NCI-H82 treated with DMSO at 0.1 percent for 48 hours (cell line): Measurements from ENCODE around the gene SLC1A6.
"Not testable (repeated sequence)": the region's sequence is repeated elsewhere in the genome, so short reads cannot be mapped to it uniquely, and the experiment has no call there.

Source experiments
- DNase-seq: peaks from one replicate; lab custom pipeline; 2025; ENCODE audit not compliant: unreplicated experiment; lab: John Stamatoyannopoulos, UW

SLC1A6 gene

DNA sequence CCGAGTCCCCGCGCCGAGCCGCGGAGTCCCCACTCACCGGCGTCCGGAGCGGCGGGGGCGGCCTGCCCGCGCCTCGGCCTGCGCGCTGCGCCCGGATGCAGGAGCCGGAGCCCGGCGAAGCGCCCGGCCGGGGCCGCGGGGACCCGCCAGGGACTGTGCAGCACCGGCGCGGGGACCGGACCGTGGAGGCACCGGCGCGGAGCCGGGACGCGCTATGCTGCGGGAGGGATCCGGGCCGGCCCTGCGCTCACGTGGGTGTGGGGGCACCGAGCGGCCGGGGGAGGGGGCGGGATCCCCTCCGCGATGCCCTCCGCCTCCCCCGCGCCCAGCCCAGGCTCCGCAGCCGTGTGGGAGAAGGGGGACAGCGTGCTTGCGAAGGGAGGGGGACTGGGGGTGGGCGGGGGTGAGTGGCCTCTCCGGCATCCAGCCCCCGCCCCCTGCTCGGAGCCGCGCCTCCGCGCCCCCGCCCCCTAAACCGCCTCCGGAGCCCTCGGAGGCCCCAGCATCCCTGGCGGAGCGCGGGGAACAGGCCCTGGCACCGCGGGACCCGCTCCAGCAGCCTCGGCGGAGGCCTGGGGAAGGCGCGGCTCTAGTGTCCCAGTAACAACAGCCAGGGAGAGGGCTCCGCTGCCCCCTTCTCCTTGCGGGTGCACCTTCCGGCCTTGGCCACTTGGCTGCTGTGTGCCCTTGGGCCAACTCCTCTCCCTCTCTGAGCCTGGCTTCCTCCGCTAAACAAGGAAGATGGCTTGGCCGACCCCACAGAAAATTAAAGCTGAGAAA, at the start of gene SLC1A6:
Gene SLC1A6, minus strand, starts transcription at position 389 of the 780 bp plus-strand sequence. CDS start 6,954 bp downstream, outside the sequence.
- no peak for DNase-seq

DNA sequence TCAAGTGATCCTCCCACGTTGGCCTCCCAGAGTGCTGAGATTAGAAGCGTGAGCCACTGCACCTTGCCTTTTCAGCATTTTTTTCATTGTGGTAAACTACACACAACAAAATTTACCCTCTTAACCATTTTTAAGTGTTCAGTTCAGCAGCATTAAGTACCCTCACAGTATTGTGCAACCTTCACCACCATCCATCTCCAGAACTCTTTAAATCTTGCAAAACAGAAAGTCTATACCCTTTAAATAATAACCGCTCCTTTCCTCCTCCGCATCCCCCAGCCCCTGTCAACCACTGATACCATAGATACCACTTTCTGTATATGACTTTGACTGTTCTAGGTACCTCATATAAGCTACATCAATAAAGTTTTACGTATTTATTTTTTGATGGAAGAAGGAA, 48.8 kb upstream of the SLC1A6 start:
- DNase-seq = no peak

DNA sequence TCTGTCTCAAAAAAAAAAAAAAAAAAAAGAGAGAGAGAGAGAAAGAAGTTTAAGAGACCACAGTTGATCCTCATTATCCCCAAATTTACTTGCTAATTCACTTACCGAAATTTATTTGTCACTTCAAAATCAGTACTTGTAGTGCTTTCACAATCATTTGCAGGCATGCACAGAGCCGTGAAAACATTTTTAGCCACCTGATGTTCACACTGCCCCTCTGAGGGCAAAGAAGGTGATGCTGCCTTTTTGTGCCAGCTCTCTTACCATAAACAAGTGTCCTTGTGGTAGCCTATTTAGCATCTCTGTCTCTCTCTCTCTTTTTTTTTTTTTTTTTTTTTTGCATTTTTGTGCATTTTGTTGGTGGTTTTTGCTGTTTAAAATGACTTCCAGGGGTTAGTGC, 45.6 kb upstream of the SLC1A6 start:
- no peak for DNase-seq

DNA sequence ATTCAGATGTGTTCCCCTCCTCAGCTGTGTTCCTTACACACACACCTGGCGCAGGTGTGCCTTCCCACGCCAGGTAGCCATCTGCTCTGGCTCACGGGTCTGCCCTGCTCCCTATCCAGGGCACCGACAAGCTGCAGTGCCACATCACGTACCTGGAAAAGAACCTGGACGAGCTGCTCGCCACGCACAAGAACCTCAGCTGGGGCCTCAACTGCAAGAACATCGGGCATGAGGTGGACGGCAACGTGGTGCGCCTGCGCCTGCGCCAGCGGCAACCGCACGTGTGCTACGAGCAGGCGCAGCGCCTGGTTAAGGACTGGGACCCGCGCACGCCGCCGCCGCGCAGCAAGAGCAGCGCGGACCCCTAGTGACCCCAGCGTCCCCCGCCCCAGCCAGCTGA, 43.1 kb upstream of the SLC1A6 start:
- no peak for DNase-seq

DNA sequence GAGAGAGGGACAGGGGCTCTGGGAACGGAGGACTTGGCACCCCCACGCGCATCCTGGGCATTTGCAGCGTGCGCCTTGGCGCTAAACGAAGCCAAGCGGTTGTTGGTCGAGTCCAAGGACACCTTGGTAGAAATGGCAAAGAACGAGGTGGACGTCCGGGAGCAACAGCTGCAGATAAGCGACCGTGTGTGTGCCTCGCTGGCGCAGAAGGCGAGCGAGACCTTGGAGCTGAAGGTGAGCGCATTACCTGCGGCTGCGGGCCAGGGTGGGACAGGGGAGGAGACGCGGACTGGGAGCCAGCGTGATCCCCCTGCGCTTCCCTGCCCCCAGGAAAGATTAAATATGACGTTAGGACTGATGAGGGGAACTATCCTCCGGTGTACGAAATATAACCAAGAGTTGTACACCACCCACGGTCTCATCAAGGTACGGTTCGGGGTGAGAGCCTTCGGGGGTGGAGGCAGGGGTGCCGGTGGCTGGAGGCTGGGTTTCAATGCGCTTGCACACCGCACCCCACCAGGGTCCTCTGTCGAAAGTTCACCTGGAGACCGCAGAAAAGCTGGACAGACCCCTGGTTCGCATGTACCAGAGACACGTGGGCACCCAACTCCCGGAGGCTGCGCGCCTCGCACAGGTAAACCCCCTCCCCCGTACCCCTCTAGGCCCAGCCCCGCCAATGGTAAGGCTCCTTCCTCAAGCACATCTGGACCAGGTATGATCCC, 41.8 kb upstream of the SLC1A6 start:
- DNase-seq = no peak

DNA sequence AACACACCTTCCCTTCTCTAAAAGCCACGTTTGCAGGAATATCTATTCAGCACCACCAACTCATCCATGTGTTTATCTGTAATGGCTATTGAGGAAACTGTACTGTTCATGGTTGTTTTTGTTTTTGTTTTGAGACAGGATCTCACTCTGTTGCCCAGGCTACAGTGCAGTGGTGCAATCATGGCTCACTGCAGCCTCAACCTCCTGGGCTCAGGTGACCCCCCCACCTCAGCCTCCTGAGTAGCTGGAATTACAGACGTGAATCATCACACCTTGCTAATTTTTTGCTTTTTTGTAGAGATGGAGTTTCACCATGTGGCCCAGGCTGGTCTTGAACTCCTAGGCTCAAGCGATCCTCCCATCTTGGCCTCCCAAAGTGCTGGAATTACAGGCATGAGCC, 39.2 kb upstream of the SLC1A6 start:
- DNase-seq = not testable (repeated sequence)

DNA sequence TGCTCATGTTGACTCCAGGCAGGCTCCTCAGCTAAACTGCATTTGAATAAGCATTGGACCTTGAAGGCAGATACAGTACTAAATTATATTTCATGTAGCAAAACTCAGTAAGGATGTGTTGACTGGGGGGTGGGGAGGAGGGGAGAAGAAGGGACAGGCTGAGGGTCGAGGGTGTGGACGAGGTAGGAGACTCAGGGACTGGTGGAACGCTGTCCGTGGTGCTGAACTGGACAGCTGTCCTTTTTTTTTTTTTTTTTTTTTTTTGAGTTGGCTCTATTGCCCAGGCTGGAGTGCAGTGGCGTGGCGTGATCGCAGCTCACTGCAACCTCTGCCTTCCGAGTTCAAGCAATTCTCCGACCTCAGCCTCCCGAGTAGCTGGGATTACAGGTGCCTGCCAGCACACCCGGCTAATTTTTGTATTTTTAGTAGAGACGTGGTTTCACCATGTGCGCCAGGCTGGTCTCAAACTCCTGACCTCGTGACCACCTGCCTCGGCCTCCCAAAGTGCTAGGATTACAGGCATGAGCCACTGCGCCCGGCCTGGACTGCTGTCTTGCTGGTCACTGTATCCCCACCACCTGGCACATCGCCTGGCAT, 36.4 kb upstream of the SLC1A6 start:
- DNase-seq = no peak

DNA sequence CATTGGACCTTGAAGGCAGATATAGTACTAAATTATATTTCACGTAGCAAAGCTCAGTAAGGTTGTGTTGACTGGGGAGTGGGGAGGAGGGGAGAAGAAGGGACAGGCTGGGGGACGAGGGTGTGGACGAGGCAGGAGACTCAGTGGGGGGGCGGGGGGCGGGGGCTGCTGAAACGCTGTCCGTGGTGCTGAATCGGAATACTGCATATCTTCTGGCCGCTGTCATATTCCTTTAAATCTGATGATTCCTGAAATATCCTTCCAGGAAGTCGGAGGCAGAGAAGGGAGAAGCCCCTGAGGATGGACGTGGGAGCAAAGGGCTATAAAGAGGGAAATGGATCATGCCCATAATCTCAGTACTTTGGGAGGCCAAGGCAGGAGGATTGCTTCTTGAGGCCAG, 34.9 kb upstream of the SLC1A6 start:
- no peak for DNase-seq

DNA sequence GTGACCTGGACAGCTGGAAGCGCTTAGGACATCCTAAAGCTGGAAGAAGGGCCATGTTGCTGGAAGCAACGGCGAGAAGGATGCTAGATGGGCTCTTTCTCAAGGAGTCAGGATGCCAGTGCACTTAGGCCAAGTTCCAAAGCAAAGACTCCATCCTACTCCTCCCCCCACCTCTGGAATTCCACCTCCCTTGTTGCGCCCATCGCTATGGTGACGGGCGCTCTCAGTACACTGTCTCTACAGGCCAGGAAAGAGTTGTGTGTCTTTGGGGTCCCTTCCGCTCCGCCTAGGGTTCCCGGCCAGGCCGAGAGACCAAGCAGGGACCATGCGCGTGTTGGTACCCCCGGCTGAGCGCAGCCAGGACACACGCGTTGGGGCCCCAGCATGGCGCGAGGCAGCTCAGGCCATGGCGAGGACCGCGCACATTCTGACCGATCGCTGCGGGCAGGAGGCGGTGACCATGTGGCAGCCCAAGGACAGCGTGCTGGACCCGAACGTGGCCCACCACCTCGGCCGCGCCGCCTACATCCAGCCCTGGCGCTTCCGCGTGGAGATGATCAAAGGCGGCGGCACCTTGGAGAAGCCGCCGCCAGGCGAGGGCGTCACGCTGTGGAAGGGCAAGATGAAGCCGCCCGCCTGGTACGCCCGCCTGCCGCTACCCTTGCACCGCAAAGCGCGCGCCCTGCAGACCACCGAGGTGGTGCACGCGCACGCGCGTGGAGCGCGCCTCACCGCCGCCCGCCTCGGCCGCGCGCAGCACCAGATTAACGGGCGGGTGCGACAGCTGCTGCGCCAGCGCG, 31.0 kb upstream of the SLC1A6 start:
- no peak for DNase-seq

DNA sequence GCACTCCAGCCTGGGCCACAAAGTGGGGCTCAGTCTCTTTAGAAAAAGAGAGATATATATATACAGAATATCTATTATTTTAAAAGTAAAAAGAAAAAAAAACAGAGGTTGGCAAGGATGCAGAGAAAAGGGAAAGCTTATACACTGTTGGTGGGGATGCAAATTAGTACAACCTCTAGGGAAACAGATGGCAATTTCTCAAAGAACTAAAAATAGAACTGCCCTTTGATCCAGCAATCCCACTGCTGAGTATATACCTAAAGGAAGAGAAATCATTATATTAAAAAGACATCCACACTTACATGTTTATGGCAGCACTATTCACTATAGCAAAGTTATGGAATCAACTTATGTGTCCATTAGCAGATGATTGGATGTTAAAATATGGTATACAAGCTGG, 28.6 kb upstream of the SLC1A6 start:
- DNase-seq = no peak

DNA sequence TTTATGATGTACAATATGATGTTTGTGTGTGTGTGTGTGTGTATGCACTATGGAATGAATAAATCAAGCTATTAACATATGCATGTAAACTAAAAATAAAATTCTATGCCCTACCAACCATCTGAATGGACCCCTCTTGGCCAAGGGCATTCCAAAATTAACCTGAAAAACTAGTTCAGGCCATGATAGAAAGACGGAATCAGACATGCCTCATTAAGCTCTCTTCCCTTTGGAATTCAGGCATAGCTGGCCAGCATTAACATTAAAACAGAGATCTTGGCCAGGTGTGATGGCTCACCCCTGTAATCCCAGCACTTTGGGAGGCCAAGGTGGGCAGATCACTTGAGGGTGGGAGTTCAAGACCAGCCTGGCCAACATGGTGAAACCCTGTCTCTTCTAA, 18.3 kb upstream of the SLC1A6 start:
- DNase-seq = no peak

DNA sequence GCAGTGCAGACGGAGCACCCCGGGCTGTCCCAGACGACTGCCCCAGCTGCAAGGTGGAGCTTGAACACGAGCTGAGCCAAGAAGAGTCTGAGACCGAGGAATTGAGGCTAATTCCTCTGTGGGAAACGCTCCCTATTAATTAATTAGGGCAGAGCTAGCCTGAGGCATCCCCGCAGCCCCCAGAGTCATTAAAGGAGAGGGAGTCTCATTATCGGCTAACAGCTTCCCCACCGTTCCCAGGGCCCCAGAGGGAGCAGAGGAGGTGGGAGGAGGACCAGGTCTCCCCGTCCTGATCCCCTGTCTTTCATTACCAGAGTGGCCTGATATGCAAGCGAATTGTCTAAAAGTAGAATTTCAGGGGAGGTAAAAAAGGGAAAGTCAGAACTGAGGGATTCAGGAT, 13.1 kb upstream of the SLC1A6 start:
- no peak for DNase-seq

DNA sequence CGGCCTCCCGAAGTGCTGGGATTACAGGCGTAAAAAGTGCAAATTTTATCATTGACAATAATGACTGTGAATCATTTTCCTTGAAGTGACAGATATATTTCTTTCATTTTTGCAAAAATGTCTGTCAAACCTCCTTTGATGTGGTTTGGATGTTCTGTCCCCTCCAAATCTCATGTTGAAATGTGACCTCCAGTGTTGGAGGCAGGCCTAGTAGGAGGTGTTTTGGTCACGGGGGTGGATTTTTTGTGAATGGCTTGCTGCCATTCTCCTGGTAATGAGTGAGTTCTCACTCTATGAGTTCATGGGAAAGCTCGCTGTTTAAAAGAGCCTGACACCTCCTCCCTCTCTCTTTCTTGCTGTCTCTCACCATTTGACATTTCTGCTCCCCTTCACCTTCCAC, 5.5 kb upstream of the SLC1A6 start:
- DNase-seq = no peak

DNA sequence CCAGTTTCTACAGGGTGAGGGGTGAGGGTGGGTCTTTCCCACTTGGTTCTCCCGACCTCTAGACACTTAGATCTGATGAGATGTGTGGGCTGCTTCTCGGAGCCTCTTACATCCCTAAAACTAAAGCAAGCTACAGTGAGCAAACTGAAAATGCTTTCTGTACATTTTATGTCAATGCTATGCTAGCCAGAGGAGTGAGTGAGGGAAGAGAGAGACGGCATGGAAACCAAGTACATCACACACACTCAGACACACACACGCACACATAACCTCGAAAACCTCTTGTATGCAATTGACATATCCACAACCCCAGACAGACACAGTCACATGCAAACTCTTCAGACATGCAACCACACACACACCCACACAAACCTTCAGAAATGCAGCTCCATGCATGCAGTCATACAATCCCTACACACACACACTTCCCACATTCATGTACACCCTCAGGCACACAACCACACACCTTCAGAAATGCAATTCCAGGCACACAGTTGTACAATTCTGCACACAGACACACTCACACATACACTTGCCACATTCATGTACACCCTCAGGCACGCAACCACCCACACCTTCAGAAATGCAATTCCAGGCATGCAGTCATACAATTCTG, 1.4 kb downstream of the SLC1A6 start:
- no peak for DNase-seq

DNA sequence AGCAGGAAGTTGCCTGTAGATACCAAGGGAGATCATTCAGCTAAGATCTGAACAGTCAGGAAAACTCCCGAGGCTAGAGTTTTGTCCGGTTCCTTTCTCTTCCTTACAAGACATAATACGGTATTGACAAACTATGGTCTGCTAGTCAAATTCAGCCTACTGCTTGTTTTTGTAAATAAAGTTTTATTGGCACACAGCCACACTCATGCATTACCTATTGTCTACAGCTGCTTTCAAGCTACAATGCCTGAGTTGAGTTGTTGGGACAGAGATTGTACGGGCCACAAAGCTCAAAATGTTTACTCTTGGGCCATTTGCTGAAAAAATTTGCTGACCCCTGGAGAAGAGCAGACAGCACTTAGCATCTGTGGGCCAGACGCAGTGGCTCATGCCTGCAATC, 2.5 kb downstream of the SLC1A6 start:
- DNase-seq = no peak

DNA sequence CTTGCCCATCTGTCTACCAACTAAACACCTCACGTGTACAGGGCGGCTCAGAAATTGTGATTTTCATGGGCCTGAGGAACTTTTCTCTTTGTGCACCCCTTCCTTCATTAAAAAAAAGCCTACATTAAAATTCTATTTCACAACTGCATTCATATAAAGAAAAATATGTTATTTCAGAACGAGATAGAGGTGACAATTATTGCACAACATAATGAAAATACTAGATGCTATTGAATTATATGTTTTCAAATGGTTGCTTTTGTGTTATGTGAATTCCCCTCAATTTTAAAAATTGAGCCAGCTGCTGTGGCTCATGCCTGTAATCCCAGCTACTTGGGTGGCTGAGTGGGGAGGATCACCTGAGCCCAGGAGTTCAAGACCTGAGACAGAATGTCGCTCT, 5.2 kb downstream of the SLC1A6 start:
- DNase-seq = no peak

DNA sequence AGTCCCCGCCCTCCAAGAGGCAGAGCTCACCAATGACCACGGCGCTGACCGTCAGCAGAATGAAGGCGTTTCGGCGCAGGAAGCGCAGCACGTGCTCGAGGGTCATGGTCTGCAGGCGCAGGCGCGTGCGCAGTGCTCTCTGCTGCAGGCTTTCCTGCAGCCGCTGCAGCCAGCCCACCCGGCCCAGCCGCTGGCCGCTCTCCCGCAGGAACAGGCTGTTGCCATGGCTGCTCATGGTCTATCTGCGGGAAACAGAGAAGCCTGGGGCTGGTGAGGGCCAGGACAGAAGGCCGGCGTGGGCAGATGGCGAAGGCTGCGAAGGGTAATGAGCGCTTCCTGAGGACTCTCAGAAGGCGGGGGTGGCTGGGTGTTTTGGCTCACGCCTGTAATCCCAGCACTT, 7.0 kb downstream of the SLC1A6 start:
- no peak for DNase-seq

DNA sequence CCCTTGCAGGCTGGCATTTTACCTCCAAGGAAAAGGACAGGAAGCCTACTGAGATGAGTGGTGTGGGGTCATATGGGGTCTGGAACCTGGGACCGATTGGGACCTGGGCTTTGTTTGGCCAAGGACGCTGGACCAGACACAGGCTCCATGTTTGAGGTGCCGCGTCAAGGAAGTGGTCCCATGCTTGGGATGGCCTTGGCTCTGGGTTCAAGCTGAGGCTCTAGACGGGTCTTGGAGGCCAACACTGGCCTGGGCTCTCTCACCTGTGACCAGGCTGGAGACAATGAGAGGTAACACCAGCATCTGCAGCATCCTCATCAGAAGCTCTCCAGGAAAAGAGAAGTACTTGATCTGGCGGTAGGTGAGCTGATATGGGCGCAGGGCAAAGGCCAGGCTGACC, 8.2 kb downstream of the SLC1A6 start:
- no peak for DNase-seq

DNA sequence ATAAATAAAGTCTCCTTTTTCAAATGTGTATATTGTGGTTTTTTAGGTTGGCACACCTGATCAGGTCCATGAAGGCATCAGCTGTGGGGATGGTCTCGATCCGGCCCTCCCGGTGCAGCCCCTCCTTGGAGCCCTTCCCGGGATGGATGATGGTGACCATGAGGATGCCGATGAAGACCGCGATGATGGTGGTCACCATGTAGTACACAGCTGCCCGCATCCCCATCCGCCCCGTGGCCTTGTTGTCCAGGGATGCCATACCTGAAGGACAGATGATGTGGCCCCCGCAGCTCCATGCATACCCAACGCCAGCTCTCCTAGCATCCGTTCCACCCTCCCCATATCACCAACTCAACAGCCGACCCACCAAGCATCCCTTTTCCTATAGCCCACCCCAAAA, 11.4 kb downstream of the SLC1A6 start:
- DNase-seq = no peak

DNA sequence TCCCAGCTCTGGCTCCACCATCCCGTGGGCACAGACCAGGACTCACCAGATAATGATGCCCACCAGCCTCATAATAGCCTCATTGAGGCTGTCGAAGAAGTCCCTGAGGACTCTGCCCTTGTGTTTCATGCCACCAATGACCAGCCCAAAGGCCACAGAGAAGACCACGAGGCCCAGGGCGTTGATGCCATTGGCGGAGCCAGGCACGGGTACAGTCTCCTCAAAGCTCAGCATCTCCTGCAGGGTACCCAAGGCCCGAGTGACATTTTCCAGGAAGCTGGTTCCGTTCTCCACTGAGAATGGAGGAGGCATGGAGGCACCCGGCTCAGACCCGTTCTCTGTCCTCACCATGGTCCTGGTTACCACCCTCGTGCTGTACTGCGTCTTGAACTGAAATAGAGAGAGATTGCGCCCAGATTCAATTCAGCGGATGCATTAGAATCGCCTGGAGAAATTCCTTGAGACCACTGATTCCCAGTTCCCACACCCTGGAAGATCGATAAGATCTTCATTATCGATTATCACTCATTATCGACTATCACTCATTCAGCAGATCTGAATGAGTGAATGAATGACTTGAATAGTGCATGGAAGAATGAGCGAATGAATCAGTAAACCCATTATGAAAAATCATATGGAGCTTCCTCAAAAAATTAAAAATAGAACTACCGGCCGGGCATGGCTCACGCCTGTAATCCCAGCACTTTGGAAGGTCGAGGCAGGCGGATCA, 17.5 kb downstream of the SLC1A6 start:
- no peak for DNase-seq
